Uterus (tissue), 2 donors: ENCODE measurements around the gene CNPY1.

Experiments used
- POLR2A ChIP-seq, 2 donors: fragments of 450-650 bp; IDR thresholded peaks; one replicate each; pipeline ENCODE4 v1.6.1; 2016; ENCODE audit warnings: antibody characterized with exemption in 2 of 2, mild to moderate bottlenecking in 1 of 2, moderate library complexity in 1 of 2
- TF ChIP-seq, protein P1 (sequence below), 4 experiments: fragments of 200-600 bp in 2 of 4; fragments of 450-650 bp in 2 of 4; sonication (generic) in 2 of 4; IDR thresholded peaks; one replicate each; pipeline ENCODE4 v1.5.1; 2016 to 2019; ENCODE audit warnings: antibody characterized with exemption in 4 of 4, mild to moderate bottlenecking in 2 of 4, moderate library complexity in 1 of 4

DNA sequence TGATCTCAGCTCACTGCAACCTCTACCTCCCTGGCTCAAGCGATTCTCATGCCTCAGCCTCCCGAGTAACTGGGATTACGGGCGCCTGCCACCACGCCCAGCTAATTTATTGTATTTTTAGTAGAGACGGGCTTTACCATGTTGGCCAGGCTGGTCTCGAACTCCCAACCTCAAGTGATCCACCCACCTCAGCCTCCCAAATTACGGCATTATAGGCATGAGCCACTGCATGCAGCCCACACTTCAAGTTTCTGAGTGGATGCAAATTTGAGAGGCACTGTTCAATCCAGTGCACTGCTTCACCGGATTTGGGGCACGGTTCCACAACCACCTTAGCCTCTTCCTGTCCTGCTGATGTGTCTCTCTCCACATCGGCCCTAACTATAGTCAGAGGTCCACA lies 16.5 kb downstream of the CNPY1 start:
- no peak for TF ChIP-seq POLR2A (IDR thresholded peaks at IDR 0.05)
- TF ChIP-seq, protein P1, sequence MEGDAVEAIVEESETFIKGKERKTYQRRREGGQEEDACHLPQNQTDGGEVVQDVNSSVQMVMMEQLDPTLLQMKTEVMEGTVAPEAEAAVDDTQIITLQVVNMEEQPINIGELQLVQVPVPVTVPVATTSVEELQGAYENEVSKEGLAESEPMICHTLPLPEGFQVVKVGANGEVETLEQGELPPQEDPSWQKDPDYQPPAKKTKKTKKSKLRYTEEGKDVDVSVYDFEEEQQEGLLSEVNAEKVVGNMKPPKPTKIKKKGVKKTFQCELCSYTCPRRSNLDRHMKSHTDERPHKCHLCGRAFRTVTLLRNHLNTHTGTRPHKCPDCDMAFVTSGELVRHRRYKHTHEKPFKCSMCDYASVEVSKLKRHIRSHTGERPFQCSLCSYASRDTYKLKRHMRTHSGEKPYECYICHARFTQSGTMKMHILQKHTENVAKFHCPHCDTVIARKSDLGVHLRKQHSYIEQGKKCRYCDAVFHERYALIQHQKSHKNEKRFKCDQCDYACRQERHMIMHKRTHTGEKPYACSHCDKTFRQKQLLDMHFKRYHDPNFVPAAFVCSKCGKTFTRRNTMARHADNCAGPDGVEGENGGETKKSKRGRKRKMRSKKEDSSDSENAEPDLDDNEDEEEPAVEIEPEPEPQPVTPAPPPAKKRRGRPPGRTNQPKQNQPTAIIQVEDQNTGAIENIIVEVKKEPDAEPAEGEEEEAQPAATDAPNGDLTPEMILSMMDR (IDR thresholded peaks at IDR 0.05), result no peak
